HAP-1 (cell line): ENCODE data around the gene BTNL3.

ENCODE experiments used
- DNase-seq, 2 experiments: peaks; one replicate each; pipeline ENCODE4 v3.0.0-alpha.2; 2016 to 2020; ENCODE audit warnings: low spot score in 2 of 2
- H3K27me3 ChIP-seq: fragments of 250-450 bp; sonication (Bioruptor Pico); 2 replicates; pipeline ENCODE4 v1.5.1; 2020; ENCODE audit warnings: low read depth, mild to moderate bottlenecking, moderate library complexity
- H3K36me3 ChIP-seq: fragments of 250-450 bp; sonication (Bioruptor Pico); replicated peaks from 2 replicates; pipeline ENCODE4 v1.5.1; 2020; ENCODE audit warnings: mild to moderate bottlenecking
- H3K4me1 ChIP-seq: fragments of 250-450 bp; sonication (Bioruptor Pico); 2 replicates; pipeline ENCODE4 v1.5.1; 2020; ENCODE audit warnings: mild to moderate bottlenecking
- H3K4me3 ChIP-seq: fragments of 250-450 bp; sonication (Bioruptor Pico); 2 replicates; pipeline ENCODE4 v1.5.1; 2020; ENCODE audit warnings: mild to moderate bottlenecking, moderate library complexity
- H3K9me3 ChIP-seq: fragments of 250-450 bp; sonication (Bioruptor Pico); 2 replicates; pipeline ENCODE4 v1.5.1; 2020; ENCODE audit warnings: mild to moderate bottlenecking, moderate library complexity
- in situ Hi-C: fragments of 300-500 bp; cut with MboI; formaldehyde crosslinking; loops from 3 replicates; pipeline ENCODE4 v1.14.3; 2020; ENCODE audit warnings: low sequenced_read_pairs, inconsistent platforms, mixed read lengths

The BTNL3 gene

DNA sequence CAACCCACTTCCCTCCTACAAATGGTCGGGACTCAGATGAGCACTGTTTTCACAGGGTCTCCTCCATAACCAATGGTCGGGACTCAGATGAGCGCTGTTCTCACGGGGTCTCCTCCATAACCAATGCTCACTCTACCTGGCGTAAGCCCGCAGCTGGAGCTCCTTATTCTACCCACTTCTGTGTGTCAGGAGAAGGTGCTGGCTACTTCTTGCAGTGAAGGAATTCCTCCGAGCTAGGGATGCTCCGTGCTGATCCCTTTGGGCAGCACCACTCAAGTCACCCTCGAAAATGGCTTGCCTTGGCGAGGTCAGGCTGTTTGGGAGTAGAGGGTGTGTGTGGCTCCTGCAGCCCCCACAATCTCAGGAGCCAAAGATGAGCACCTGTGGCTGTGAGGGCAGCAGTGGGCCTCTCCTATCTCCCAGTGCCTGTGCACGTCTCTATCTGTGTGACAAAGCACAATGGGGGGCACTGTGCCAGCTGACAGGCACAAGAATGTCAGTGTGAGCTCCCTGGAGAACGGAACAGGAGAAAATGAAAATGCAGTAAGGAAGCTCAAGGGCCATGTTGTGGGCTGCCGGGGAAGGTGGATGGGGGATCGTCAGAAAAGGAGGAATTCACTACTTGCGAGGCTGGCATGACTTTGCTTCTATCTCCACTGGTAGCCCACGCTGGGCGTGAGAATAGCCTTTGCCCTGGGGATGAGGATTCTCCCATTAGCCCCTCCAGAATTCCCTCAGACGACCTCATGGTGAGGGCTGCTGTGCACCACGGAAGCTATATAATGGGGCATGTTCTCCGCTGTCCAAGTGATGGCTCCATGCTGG is 47.6 kb downstream of the BTNL3 start:
- H3K4me1 ChIP-seq = no peaks in the 10 kb centered on the region
- no peaks in the 10 kb centered on the region for H3K9me3 ChIP-seq
- H3K27me3 ChIP-seq = peaks cover 14% of the 10 kb centered on the region
- H3K4me3 ChIP-seq = no peak overlapping the region
- in situ Hi-C loops = no loop called here
- H3K36me3 ChIP-seq = no peaks in the 10 kb centered on the region
- DNase-seq = no peak

- H3K27me3 ChIP-seq = peaks cover 21% of the 10 kb centered on the region
- in situ Hi-C loops = no loop called here
- H3K4me3 ChIP-seq = no peak overlapping the region
- DNase-seq = no peak
- H3K4me1 ChIP-seq = no peaks in the 10 kb centered on the region
- H3K9me3 ChIP-seq = no peaks in the 10 kb centered on the region
- H3K36me3 ChIP-seq = no peaks in the 10 kb centered on the region
Observed at GRCh38 chr5:181036816-181037364, 48.2 kb downstream of the BTNL3 start.

GRCh38 chr5:181037365-181037861 is 48.8 kb downstream of the BTNL3 start:
- no peak for DNase-seq
- no peaks in the 10 kb centered on the region for H3K4me1 ChIP-seq
- H3K9me3 ChIP-seq = no peaks in the 10 kb centered on the region
- H3K36me3 ChIP-seq = no peaks in the 10 kb centered on the region
- in situ Hi-C loops = no loop called here
- H3K27me3 ChIP-seq = peaks cover 26% of the 10 kb centered on the region
- H3K4me3 ChIP-seq = no peak overlapping the region

GRCh38 chr5:181039471-181039870 is 50.8 kb downstream of the BTNL3 start:
- H3K36me3 ChIP-seq = no peaks in the 10 kb centered on the region

GRCh38 chr5:181039931-181040630 is 51.4 kb downstream of the BTNL3 start, which contains the start of gene BTNL9:
Gene BTNL9, plus strand, starts transcription at chr5:181040266. Its CDS starts 5,224 bp downstream, at chr5:181045490.
- in situ Hi-C loops = no loop called here
- Histone ChIP-seq H3K36me3 (no peaks in the 10 kb centered on the region), H3K4me1 (no peaks in the 10 kb centered on the region), H3K27me3 (peaks cover 37% of the 10 kb centered on the region), H3K9me3 (no peaks in the 10 kb centered on the region), H3K4me3 (no peak within 1 kb of the TSS)
- no peak for DNase-seq

More at GRCh38 chr5:181039471-181039870, 50.8 kb downstream of the BTNL3 start:
- Histone ChIP-seq H3K4me3 (no peak overlapping the region), H3K27me3 (peaks cover 37% of the 10 kb centered on the region), H3K9me3 (no peaks in the 10 kb centered on the region), H3K4me1 (no peaks in the 10 kb centered on the region)
- no peak for DNase-seq
- in situ Hi-C loops = no loop called here

DNA sequence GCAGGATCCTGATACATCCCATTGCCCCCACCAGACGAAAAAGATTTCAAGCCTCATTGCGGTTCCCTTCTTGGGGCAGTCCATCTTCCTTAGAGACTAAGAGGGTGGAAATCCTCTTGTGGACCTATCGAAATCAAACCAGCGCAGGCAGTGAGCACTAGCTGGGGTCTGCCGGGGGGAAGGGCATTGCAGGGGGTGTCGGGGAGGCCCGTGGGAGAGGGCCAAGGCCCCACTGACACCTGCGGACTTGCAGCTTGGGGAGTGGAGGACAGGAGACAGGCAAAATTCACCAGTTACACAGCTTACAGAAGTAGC is 51.9 kb downstream of the BTNL3 start:
- in situ Hi-C loops = no loop called here
- Histone ChIP-seq H3K9me3 (no peaks in the 10 kb centered on the region), H3K4me3 (no peak overlapping the region), H3K36me3 (no peaks in the 10 kb centered on the region), H3K27me3 (peaks cover 37% of the 10 kb centered on the region), H3K4me1 (no peaks in the 10 kb centered on the region)
- DNase-seq = no peak

DNA sequence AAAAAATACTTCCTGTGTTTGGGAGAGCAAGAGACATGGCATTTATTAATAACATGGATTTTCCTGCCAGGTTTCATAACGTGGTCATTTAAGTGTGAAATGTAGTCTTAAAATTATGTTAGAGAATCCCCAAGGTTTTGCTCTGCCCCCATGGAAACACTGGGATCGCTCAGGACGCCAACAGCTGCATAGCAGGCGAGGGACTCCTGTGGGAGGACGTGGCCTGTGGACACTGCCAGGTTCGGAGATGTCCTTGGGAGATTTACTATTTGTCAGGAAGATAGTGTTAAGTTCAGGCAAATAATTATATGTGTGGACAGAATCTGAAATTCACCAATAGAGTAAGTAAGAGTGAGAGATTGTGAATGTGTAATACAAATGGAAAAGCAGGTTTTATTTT is 52.4 kb downstream of the BTNL3 start:
- peaks cover 37% of the 10 kb centered on the region for H3K27me3 ChIP-seq
- no peak overlapping the region for H3K4me3 ChIP-seq
- H3K9me3 ChIP-seq = no peaks in the 10 kb centered on the region
- in situ Hi-C loops = no loop called here
- H3K36me3 ChIP-seq = no peaks in the 10 kb centered on the region
- DNase-seq = no peak
- H3K4me1 ChIP-seq = no peaks in the 10 kb centered on the region

DNA sequence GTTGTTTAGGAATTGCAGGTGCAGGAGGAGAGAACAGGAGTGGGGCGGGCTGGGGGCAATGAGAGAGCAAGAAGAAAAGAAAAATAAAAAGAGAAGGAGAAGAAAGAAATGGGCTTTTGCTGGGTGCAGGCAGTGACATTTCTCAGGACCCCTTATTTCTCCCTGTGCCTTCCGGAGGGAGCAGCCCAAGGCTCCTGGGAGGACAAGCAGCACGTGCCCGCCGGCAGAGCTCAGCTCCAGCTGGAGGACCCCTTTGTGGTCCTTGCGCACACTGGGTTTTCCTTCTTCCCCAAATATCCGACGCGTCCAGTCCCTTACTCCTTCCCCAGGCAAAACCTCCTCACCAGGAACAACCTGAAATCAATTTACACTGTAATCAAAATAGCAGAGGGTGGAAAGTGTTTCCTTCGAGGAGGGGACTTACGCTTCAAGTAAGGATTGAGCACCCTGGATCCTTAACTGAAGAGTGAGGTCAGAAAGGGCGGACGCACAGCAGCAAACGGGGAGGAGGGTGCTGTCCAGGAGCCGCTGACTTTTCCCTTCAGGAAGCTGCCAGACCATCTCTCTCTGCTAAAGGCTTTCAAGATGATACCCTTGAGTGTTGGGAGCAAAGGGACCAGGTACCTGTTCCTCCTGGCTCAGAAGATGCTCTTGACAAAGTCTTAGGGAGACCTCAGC is 53.5 kb downstream of the BTNL3 start:
- Histone ChIP-seq H3K4me3 (no peak overlapping the region), H3K27me3 (peaks cover 37% of the 10 kb centered on the region), H3K4me1 (no peaks in the 10 kb centered on the region), H3K36me3 (no peaks in the 10 kb centered on the region), H3K9me3 (no peaks in the 10 kb centered on the region)
- DNase-seq = no peak
- in situ Hi-C loops = no loop called here

DNA sequence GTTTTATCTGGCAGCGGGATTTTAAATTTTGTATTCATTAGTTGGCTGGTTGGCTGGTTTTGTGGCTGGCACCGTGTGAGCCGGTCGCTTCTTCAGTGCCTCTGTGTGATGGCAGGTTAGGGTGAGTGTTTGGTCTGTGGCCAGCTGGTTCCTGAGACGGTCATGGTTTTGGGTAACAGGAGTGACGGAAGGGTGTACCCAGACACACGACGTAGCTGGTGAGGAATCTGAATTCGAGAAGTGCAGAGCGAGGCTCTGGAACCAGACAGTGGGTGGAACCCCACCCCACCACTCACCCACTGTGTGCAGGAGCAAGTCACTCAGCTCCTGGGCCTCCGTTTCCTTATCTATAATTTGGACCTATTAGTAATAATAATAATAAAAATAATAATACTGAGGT is 54.1 kb downstream of the BTNL3 start:
- Histone ChIP-seq H3K9me3 (no peaks in the 10 kb centered on the region), H3K4me1 (no peaks in the 10 kb centered on the region), H3K4me3 (no peak overlapping the region), H3K27me3 (peaks cover 37% of the 10 kb centered on the region), H3K36me3 (no peaks in the 10 kb centered on the region)
- DNase-seq = no peak
- in situ Hi-C loops = no loop called here

GRCh38 chr5:181043285-181044092 is 54.8 kb downstream of the BTNL3 start:
- Histone ChIP-seq H3K4me1 (no peaks in the 10 kb centered on the region), H3K36me3 (no peaks in the 10 kb centered on the region), H3K9me3 (no peaks in the 10 kb centered on the region), H3K27me3 (peaks cover 37% of the 10 kb centered on the region), H3K4me3 (no peak overlapping the region)
- in situ Hi-C loops = no loop called here
- DNase-seq = no peak

DNA sequence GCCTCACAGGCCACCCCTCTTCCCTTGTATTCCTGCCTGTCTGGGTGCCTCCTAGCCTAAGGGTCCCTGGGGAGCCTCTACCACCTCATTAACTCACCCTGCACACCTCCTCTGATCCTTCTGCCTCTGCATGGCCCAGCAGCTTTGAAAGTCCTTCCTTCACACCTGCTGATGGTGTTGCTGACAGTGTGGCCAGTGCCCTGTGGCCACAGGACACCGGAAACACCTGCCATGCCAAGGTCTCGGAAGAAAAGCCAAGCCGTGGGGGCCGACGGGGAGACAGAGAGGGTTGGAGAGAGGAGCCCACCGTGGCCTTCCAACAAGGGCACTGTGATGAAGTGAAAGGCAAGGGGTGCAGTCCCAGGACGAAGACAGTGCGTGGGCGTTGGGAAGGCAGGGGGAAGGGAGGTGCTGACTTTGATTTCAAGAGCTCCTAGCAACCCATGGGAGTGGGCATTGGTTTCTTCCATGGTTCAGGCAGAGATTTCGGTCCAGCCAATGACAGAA is 55.5 kb downstream of the BTNL3 start:
- H3K4me3 ChIP-seq = no peak overlapping the region
- H3K36me3 ChIP-seq = no peaks in the 10 kb centered on the region
- in situ Hi-C loops = no loop called here
- no peaks in the 10 kb centered on the region for H3K4me1 ChIP-seq
- peaks cover 36% of the 10 kb centered on the region for H3K27me3 ChIP-seq
- no peaks in the 10 kb centered on the region for H3K9me3 ChIP-seq
- DNase-seq = no peak

- no peaks in the 10 kb centered on the region for H3K4me1 ChIP-seq
- in situ Hi-C loops = no loop called here
- peaks cover 39% of the 10 kb centered on the region for H3K27me3 ChIP-seq
- DNase-seq = no peak
- H3K9me3 ChIP-seq = no peaks in the 10 kb centered on the region
- H3K4me3 ChIP-seq = no peak overlapping the region
- H3K36me3 ChIP-seq = no peaks in the 10 kb centered on the region
Observed at GRCh38 chr5:181044662-181045305, 56.1 kb downstream of the BTNL3 start.
